HepG2 (cell line): ENCODE measurements around the gene PDK2. TPM values are rescaled to one million over a fixed set of nuclear protein-coding genes. Genes with fewer than 3 reads are reported as not detected.

Experiments used
- ATAC-seq: fragments of 200-7000 bp; cut with Tn5 transposase; 3 replicates; pipeline ENCODE4 v1.9.1; 2020; ENCODE audit warnings: mild to moderate bottlenecking, moderate library complexity
- BruUV-seq: library from RNA; stranded (reverse); fragments of 400-500 nt; replicated peaks from 2 replicates; lab custom pipeline; 2021; lab: Mats Ljungman, UMichigan
- CTCF ChIA-PET: fragments of 300-600 bp; formaldehyde crosslinking; extraction: SDS; loops from one replicate; lab custom pipeline; 2021; ENCODE audit warnings: low total read pairs, inconsistent platforms, low intra/inter-chr PET ratio; lab: Yijun Ruan, JAX
- POLR2A ChIA-PET: fragments of 350-600 bp; sonication (Branson Sonifier 250); formaldehyde crosslinking; loops from one replicate; lab custom pipeline; 2020; ENCODE audit warnings: antibody characterized with exemption, inconsistent platforms; lab: Yijun Ruan, JAX
- DNase-seq: peaks from one replicate; pipeline ENCODE4 v3.0.0-alpha.2; 2015; ENCODE audit warnings: low spot score
- FAIRE-seq: peaks from 3 replicates; lab custom pipeline; 2011; peaks lifted over from hg19 to GRCh38; lab: Jason Lieb, UNC
- H2AFZ ChIP-seq: one replicate; pipeline ENCODE4 v1.6.1; 2011; ENCODE audit warnings: low read length, inconsistent platforms
- H3K27ac ChIP-seq: fragments of 300-600 bp; 3 replicates; pipeline ENCODE4 v1.8.0; 2011; ENCODE audit warnings: mixed run types, mild to moderate bottlenecking, mixed read lengths, low read length, inconsistent platforms; ENCODE audit not compliant: insufficient read depth; ENCODE audit errors: extremely low read length
- H3K27me3 ChIP-seq, 2 experiments: fragments of 200-600 bp in 1 of 2; 2 replicates in 1 of 2; 3 replicates in 1 of 2; pipeline versions ENCODE4 v1.6.0 to v1.8.0; 2011; ENCODE audit warnings: low read length in 2 of 2, mild to moderate bottlenecking in 2 of 2, moderate library complexity in 2 of 2, inconsistent platforms in 1 of 2; ENCODE audit not compliant: insufficient read depth in 2 of 2, control insufficient read depth in 1 of 2
- H3K36me3 ChIP-seq, 2 experiments: fragments of 200-600 bp in 1 of 2; replicated peaks in 1 of 2; 2 replicates in 1 of 2; 3 replicates in 1 of 2; pipeline versions ENCODE4 v1.5.1 to v1.8.0; 2011; ENCODE audit warnings: low read length in 2 of 2, inconsistent platforms in 1 of 2; ENCODE audit not compliant: insufficient read depth in 2 of 2, control insufficient read depth in 1 of 2
- H3K4me1 ChIP-seq: 2 replicates; pipeline ENCODE4 v1.5.1; 2012; ENCODE audit warnings: low read length, inconsistent platforms; ENCODE audit not compliant: insufficient read depth
- H3K4me2 ChIP-seq: 2 replicates; pipeline ENCODE4 v1.6.0; 2011; ENCODE audit warnings: low read depth, low read length, inconsistent platforms
- H3K4me3 ChIP-seq, 3 experiments: fragments of 200-600 bp in 1 of 3; sonication (generic), shearing (Covaris generic) in 1 of 3; replicated peaks in 1 of 3; 2 replicates each; pipeline ENCODE4 v1.5.1; 2011 to 2016; ENCODE audit warnings: low read length in 3 of 3, inconsistent platforms in 2 of 3, low read depth in 2 of 3, mild to moderate bottlenecking in 2 of 3, control low read depth in 1 of 3, mixed read lengths in 1 of 3; ENCODE audit not compliant: insufficient read depth in 1 of 3
- H3K79me2 ChIP-seq: one replicate; pipeline ENCODE4 v1.6.1; 2011; ENCODE audit warnings: low read length, inconsistent platforms; ENCODE audit not compliant: insufficient read depth
- H3K9ac ChIP-seq: 2 replicates; pipeline ENCODE4 v1.6.0; 2011; ENCODE audit warnings: mild to moderate bottlenecking, low read depth, low read length, inconsistent platforms; ENCODE audit not compliant: insufficient read depth
- H3K9me3 ChIP-seq: 2 replicates; pipeline ENCODE4 v1.5.1; 2012; ENCODE audit warnings: mild to moderate bottlenecking, low read length
- H4K20me1 ChIP-seq: 2 replicates; pipeline ENCODE4 v1.6.0; 2011; ENCODE audit warnings: inconsistent platforms, mild to moderate bottlenecking, low read length, moderate library complexity; ENCODE audit not compliant: insufficient read depth
- SOX6 ChIP-seq, 2 experiments: fragments of 450-650 bp in 1 of 2; sonication (generic) in 1 of 2; formaldehyde crosslinking in 1 of 2; IDR thresholded peaks; 2 replicates each; pipeline versions ENCODE4 v1.4.0 to v1.6.1; 2017 to 2020; ENCODE audit warnings: antibody characterized with exemption in 1 of 2, mild to moderate bottlenecking in 1 of 2, missing genetic modification reagents in 1 of 2
- SP4 ChIP-seq: sonication (generic); formaldehyde crosslinking; IDR thresholded peaks from 2 replicates; pipeline ENCODE4 v1.8.1; 2023; ENCODE audit warnings: mild to moderate bottlenecking, missing genetic modification reagents
- WGBS: methylation state at CpG from one replicate; pipeline ENCODE4 v1.1.6; 2017; ENCODE audit warnings: low lambda C conversion rate; 5-methylcytosine and 5-hydroxymethylcytosine counted together
- in situ Hi-C: cut with HindIII; loops from 2 replicates; pipeline ENCODE4 v1.10.0; 2017; ENCODE audit warnings: low pct_unique_long_range_greater_than_20kb; ENCODE audit not compliant: extremely low pct_ligation_motif_present
- intact Hi-C: fragments of 100-400 bp; cut with micrococcal nuclease; formaldehyde crosslinking; loops from one replicate; pipeline ENCODE4 v1.10.0; 2022; ENCODE audit not compliant: unreplicated experiment
- polyA plus RNA-seq, 8 experiments: library from polyadenylated mRNA; depleted of rRNA in 3 of 8; stranded (reverse) in 7 of 8; unstranded in 1 of 8; fragments of >200 nt; fragmentation: Illumina TruSeq in 4 of 8; extraction: Trizol in 4 of 8; gene quantifications; 2 replicates each; pipeline versions ENCODE4 v1.2.1 to v1.2.3, GENCODE V29; 2011 to 2016; ENCODE audit warnings: low read depth in 4 of 8, missing spikeins in 1 of 8, mixed read lengths in 1 of 8; ENCODE audit not compliant: insufficient read depth in 1 of 8
- total RNA-seq, 5 experiments: library from RNA; depleted of rRNA; stranded (reverse); fragments of >200 nt; fragmentation: Illumina TruSeq; extraction: Trizol; gene quantifications; 2 replicates each; pipeline ENCODE4 v1.2.3, GENCODE V29; 2016; ENCODE audit warnings: low read depth in 1 of 5
- TF ChIP-seq, protein P1 (sequence below): sonication (generic); formaldehyde crosslinking; IDR thresholded peaks from 2 replicates; pipeline ENCODE4 v1.8.0; 2022; ENCODE audit warnings: mild to moderate bottlenecking, missing genetic modification reagents
- TF ChIP-seq, protein P2 (sequence below): sonication (generic); formaldehyde crosslinking; IDR thresholded peaks from 2 replicates; pipeline ENCODE4 v1.4.0; 2020; ENCODE audit warnings: low read depth, missing genetic modification reagents

The PDK2 gene
- total and polyA plus RNA-seq, 2 of the 13 experiments (the other 11 are each of a cell fraction or from before 2014, with no cell fraction given), result 18.5 to 59.7 TPM

DNA sequence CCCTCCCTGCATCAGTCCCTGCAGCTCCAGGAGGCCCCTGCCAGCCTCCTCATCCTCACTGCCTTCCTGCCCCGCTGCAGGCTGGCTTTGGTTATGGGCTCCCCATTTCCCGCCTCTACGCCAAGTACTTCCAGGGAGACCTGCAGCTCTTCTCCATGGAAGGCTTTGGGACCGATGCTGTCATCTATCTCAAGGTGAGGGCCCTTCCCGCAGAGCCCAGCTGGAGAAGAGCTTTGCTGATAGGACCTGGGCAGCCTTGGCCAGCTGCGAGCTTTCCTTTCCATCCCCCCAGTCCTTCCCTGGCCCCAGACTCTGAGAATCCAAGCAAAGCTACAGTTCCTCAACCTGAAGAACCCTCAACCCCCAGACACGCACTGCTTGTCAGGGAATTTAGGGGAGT, 14.1 kb downstream of the PDK2 start:
- Histone ChIP-seq H3K9ac (no peak overlapping the region), H3K9me3 (no peaks in the 10 kb centered on the region), H3K27me3 (no peaks in the 10 kb centered on the region), H3K4me2 (no peak overlapping the region), H3K4me1 (peaks cover 53% of the 10 kb centered on the region), H3K27ac (no peak overlapping the region), H4K20me1 (no peaks in the 10 kb centered on the region), H3K79me2 (no peaks in the 10 kb centered on the region), H2AFZ (no peak overlapping the region)
- DNase-seq, result no peak
- intact Hi-C loops (no loop called here), in situ Hi-C loops (no loop called here)
- ATAC-seq, result no peak
- BruUV-seq, result no TSS peak
- 93% methylated on average over 7 of the region's 7 CpGs for WGBS
- CTCF ChIA-PET, result no interaction called here
- POLR2A ChIA-PET, result interaction anchor here (1.2 kb wide), 1 partner anchor 17 kb away, joined by 3 read pairs; no protein-coding TSS in a partner anchor
- TF ChIP-seq, protein P1, sequence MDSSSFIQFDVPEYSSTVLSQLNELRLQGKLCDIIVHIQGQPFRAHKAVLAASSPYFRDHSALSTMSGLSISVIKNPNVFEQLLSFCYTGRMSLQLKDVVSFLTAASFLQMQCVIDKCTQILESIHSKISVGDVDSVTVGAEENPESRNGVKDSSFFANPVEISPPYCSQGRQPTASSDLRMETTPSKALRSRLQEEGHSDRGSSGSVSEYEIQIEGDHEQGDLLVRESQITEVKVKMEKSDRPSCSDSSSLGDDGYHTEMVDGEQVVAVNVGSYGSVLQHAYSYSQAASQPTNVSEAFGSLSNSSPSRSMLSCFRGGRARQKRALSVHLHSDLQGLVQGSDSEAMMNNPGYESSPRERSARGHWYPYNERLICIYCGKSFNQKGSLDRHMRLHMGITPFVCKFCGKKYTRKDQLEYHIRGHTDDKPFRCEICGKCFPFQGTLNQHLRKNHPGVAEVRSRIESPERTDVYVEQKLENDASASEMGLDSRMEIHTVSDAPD, result no peak
- TF ChIP-seq, protein P2, sequence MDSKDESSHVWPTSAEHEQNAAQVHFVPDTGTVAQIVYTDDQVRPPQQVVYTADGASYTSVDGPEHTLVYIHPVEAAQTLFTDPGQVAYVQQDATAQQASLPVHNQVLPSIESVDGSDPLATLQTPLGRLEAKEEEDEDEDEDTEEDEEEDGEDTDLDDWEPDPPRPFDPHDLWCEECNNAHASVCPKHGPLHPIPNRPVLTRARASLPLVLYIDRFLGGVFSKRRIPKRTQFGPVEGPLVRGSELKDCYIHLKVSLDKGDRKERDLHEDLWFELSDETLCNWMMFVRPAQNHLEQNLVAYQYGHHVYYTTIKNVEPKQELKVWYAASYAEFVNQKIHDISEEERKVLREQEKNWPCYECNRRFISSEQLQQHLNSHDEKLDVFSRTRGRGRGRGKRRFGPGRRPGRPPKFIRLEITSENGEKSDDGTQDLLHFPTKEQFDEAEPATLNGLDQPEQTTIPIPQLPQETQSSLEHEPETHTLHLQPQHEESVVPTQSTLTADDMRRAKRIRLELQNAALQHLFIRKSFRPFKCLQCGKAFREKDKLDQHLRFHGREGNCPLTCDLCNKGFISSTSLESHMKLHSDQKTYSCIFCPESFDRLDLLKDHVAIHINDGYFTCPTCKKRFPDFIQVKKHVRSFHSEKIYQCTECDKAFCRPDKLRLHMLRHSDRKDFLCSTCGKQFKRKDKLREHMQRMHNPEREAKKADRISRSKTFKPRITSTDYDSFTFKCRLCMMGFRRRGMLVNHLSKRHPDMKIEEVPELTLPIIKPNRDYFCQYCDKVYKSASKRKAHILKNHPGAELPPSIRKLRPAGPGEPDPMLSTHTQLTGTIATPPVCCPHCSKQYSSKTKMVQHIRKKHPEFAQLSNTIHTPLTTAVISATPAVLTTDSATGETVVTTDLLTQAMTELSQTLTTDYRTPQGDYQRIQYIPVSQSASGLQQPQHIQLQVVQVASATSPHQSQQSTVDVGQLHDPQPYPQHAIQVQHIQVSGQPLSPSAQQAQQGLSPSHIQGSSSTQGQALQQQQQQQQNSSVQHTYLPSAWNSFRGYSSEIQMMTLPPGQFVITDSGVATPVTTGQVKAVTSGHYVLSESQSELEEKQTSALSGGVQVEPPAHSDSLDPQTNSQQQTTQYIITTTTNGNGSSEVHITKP, result no peak
- TF ChIP-seq SOX6 (IDR thresholded peaks at IDR 0.05) (no peak), SOX6 (CRISPR knock-in tag; IDR thresholded peaks at IDR 0.05) (no peak), SP4 (CRISPR knock-in tag) (no peak)
- TF ChIP-seq, all 625 proteins: peak for 0
- H3K4me3 ChIP-seq, result no peak overlapping the region
- no peak for FAIRE-seq
- H3K36me3 ChIP-seq, result no peaks in the 10 kb centered on the region; a peak in 1 of 5 replicates
